CD4-positive, alpha-beta T cell treated with Interleukin-17A for 1 hour (primary cell): Measurements from ENCODE around the gene CCDC92.

Source experiments
- DNase-seq: peaks from one replicate; pipeline ENCODE4 v3.0.0-alpha.2; 2020

The CCDC92 gene

GRCh38 chr12:123973552-123974341, 1.1 kb upstream of the CCDC92 start:
- DNase-seq: peak; percentile 25

- peak; percentile 40 for DNase-seq
Measured at GRCh38 chr12:123971770-123972456, 718 bp downstream of the CCDC92 start.

GRCh38 chr12:123971449-123971769, 1.2 kb downstream of the CCDC92 start:
- DNase-seq: no peak

- DNase-seq: no peak
Measured at GRCh38 chr12:123967121-123967586, 5.5 kb downstream of the CCDC92 start.

- no peak for DNase-seq
Measured at GRCh38 chr12:123966596-123966995, 6.0 kb downstream of the CCDC92 start.

- DNase-seq: no peak
Measured at GRCh38 chr12:123965382-123965781, 7.2 kb downstream of the CCDC92 start.

- no peak for DNase-seq
Measured at GRCh38 chr12:123963821-123964220, 8.8 kb downstream of the CCDC92 start.

- no peak for DNase-seq
Measured at GRCh38 chr12:123962513-123962912, 10.1 kb downstream of the CCDC92 start.

GRCh38 chr12:123961585-123962345, 10.9 kb downstream of the CCDC92 start:
- DNase-seq: no peak

- DNase-seq: no peak
Measured at GRCh38 chr12:123960856-123961255, 11.8 kb downstream of the CCDC92 start.

GRCh38 chr12:123960029-123960735, 12.4 kb downstream of the CCDC92 start:
- DNase-seq: no peak

- no peak for DNase-seq
Measured at GRCh38 chr12:123958876-123959275, 13.8 kb downstream of the CCDC92 start.

- DNase-seq: no peak
Measured at GRCh38 chr12:123958462-123958861, 14.2 kb downstream of the CCDC92 start.

GRCh38 chr12:123957196-123957595, 15.4 kb downstream of the CCDC92 start:
- DNase-seq: no peak

- no peak for DNase-seq
Measured at GRCh38 chr12:123956249-123956648, 16.4 kb downstream of the CCDC92 start.

- DNase-seq: no peak
Measured at GRCh38 chr12:123954647-123955350, 17.8 kb downstream of the CCDC92 start.

- no peak for DNase-seq
Measured at GRCh38 chr12:123952037-123952436, 20.6 kb downstream of the CCDC92 start.

GRCh38 chr12:123951467-123951866, 21.2 kb downstream of the CCDC92 start:
- no peak for DNase-seq

- DNase-seq: no peak
Measured at GRCh38 chr12:123950476-123951349, 21.9 kb downstream of the CCDC92 start.

GRCh38 chr12:123949770-123950165, 22.9 kb downstream of the CCDC92 start:
- no peak for DNase-seq
